Right lung (tissue), 5 donors: ENCODE measurements around the gene CDKN1C. TPM values are rescaled to one million over a fixed set of nuclear protein-coding genes. Genes with fewer than 3 reads are reported as not detected.

Experiments used
- DNase-seq, 2 donors: peaks; one replicate each; pipeline ENCODE4 v3.0.0-alpha.2; 2013
- polyA plus RNA-seq, 5 donors: library from polyadenylated mRNA; unstranded; fragments of 120-200 nt; gene quantifications; one replicate each; pipeline versions ENCODE4 v1.2.1 to v1.2.3, GENCODE V29; 2013; ENCODE audit warnings: inconsistent platforms in 1 of 5, low replicate concordance in 1 of 5; ENCODE audit not compliant: insufficient read length in 5 of 5, insufficient read depth in 1 of 5

Gene CDKN1C
- polyA plus RNA-seq, 5 donors = 51.0 to 105 (median 68.6) TPM

DNA sequence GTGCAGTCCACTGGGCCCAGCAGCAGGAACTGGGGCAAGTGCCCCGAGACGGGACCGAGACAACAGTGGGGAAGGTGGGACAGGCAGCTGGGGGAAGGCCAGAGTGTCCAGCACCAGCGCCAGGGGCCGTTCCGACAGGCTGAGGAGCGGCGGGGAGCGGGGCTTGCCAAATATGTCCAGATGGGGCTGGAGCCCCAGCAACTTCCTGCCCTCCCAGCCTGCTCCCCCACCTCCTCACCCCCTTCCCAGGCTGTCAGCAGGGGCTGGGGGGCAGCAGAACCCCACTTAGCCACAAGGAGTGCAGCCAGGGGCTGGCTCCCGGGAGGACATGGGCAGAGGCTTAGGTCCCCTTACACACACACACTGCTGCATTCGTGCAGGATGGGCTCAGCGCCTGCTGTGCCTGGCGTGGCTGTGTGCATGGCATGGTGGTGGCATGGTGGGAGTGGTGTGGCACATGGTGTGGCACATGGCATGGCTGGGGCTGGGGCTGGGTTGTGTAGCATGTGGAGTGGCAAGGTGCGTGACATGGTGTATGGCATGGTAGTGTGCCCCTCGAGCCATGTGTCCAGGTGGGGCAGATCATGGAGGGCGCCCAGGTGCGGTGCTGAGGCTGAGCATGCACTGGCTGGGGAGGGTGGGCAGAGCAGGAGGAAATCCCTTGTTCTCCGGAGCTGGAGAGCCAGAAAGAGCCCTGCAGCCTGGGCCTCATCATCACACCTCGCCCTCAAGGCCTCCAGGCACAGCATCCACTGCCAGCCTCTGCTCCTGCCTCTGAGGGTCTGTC, 51.7 kb downstream of the CDKN1C start:
- no peak for DNase-seq

Other genes with a start within 250 kb of the CDKN1C start
- gene KCNQ1OT1, start 185.8 kb downstream of the CDKN1C start, polyA plus RNA-seq = 1 to 10 TPM; 1.3 to 3.1 (median 2.5) TPM
- 1 to 10 TPM in 1 of 5 donors, under 1 TPM in 3, not detected in 1; 0.19 to 1.9 (median 0.76) TPM for gene PHLDA2, start 43.6 kb upstream of the CDKN1C start, polyA plus RNA-seq
- 100 to 1,000 TPM; 144 to 206 (median 190) TPM for gene NAP1L4, start 106.6 kb upstream of the CDKN1C start, polyA plus RNA-seq
- 10 to 100 TPM; 28.4 to 33.0 (median 32.2) TPM for gene CARS1, start 171.6 kb upstream of the CDKN1C start, polyA plus RNA-seq